ENCODE results near the gene GPC5. TPM values are rescaled to one million over a fixed set of nuclear protein-coding genes. Genes with fewer than 3 reads are reported as not detected.
"Not testable (repeated sequence)": the region's sequence is repeated elsewhere in the genome, so short reads cannot be mapped to it uniquely, and the experiment has no call there.

The GPC5 gene
- 6.3 TPM for total RNA-seq

DNA sequence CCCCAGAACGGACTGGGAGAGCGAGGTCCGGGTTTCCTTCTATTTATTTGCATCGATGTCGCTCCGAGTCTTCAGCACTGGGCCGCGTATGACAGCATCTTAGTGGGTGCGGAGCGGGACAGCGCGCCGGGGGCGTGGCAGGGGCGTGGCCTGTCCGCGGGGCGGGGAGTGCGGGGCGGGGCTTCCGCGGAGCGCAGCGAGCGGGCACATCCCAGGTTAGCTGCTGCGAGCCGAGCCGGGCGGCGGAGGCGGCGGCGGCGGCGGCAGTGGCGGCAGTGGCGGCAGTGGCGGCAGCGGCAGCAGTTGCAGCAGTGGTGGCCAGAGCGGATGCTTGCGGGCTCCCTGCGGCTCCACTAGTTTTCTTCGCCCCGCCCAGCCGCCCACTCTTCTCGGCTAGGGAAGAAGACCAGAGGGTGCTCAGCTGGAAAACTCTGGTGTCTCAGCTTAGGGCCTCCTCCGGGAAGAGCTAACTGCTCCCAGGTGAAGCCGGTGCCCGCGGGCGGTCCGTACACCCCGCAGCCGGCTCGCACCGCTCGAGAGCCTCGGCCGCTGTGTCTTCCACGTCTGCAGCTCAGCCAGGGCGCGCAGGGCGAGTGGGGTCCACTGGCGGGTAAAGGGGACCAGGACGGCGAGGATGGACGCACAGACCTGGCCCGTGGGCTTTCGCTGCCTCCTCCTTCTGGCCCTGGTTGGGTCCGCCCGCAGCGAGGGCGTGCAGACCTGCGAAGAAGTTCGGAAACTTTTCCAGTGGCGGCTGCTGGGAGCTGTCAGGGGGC, at the start of gene GPC5:
GPC5 (plus strand) TSS at position 209 of the 776 bp plus-strand sequence.
- peaks cover 8 to 13% (median 11%) of the 10 kb centered on the region in 3 donors for H3K4me1 ChIP-seq (ENCODE audit: control insufficient read depth in 3 of 3, insufficient read depth in 3 of 3, low read length in 3 of 3)
- H3K9ac ChIP-seq (ENCODE audit: low read depth in 1 of 3, low read length in 3 of 3), result no peak within 1 kb of the TSS
- H3K27me3 ChIP-seq (ENCODE audit: control insufficient read depth in 3 of 3, insufficient read depth in 3 of 3, low read length in 3 of 3), result peaks cover 26 to 39% (median 34%) of the 10 kb centered on the region in 3 donors
- H3K27ac ChIP-seq (ENCODE audit: low read depth, low read length), result no peak within 1 kb of the TSS
- peak within 1 kb of the TSS in 2 of 3 donors; percentile 60 to 66 for H3K4me3 ChIP-seq (ENCODE audit: low read length in 3 of 3)
- H3K36me3 ChIP-seq (ENCODE audit: control insufficient read depth in 3 of 3, insufficient read depth in 3 of 3, low read length in 3 of 3), result no peaks in the 10 kb centered on the region
- H3K9me3 ChIP-seq (ENCODE audit: control insufficient read depth in 3 of 3, low read length in 3 of 3), result no peaks in the 10 kb centered on the region

GRCh38 chr13:91348906-91349435, 49.5 kb upstream of the GPC5 start:
- peak overlapping the region; percentile 14 to 89 (median 35) for H3K9ac ChIP-seq (ENCODE audit: low read depth in 1 of 3, low read length in 3 of 3)
- H3K4me3 ChIP-seq (ENCODE audit: low read length in 3 of 3), result peak overlapping the region; percentile 74 to 83 (median 81)
- H3K36me3 ChIP-seq (ENCODE audit: control insufficient read depth in 3 of 3, insufficient read depth in 3 of 3, low read length in 3 of 3), result peaks cover 0 to 16% (median 5%) of the 10 kb centered on the region in 3 donors
- H3K9me3 ChIP-seq (ENCODE audit: control insufficient read depth in 3 of 3, low read length in 3 of 3), result no peaks in the 10 kb centered on the region
- no peaks in the 10 kb centered on the region for H3K27me3 ChIP-seq (ENCODE audit: control insufficient read depth in 3 of 3, insufficient read depth in 3 of 3, low read length in 3 of 3)
- peaks cover 3 to 16% (median 13%) of the 10 kb centered on the region in 3 donors for H3K4me1 ChIP-seq (ENCODE audit: control insufficient read depth in 3 of 3, insufficient read depth in 3 of 3, low read length in 3 of 3)
- H3K27ac ChIP-seq (ENCODE audit: low read depth, low read length), result no peak overlapping the region

- H3K4me3 ChIP-seq (ENCODE audit: low read length in 3 of 3), result no peak overlapping the region
- peaks cover 0 to 20% (median 5%) of the 10 kb centered on the region in 3 donors for H3K36me3 ChIP-seq (ENCODE audit: control insufficient read depth in 3 of 3, insufficient read depth in 3 of 3, low read length in 3 of 3)
- no peak overlapping the region for H3K9ac ChIP-seq (ENCODE audit: low read depth in 1 of 3, low read length in 3 of 3)
Observed at GRCh38 chr13:91349992-91350911, 48.2 kb upstream of the GPC5 start.

DNA sequence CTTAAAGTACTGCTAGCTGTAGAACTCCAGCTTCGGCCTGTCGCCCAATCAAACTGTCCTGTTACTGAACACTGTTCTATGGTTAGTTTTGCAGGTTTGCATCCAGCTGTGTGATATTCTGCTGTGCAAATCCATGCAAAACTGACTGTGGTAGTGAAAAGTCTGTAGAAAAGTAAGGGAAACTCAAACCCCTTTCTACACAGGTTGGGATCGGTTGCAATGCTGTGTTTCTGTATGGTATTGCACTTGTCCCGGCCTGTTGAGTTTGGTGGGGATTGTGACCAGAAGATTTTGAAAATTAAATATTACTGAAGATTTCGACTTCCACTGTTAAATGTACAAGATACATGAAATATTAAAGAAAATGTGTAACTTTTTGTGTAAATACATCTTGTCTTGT, 47.3 kb upstream of the GPC5 start:
- Histone ChIP-seq H3K9ac (ENCODE audit: low read depth in 1 of 3, low read length in 3 of 3) (no peak overlapping the region), H3K36me3 (ENCODE audit: control insufficient read depth in 3 of 3, insufficient read depth in 3 of 3, low read length in 3 of 3) (peaks cover 0 to 21% (median 9%) of the 10 kb centered on the region in 3 donors), H3K4me1 (ENCODE audit: control insufficient read depth in 3 of 3, insufficient read depth in 3 of 3, low read length in 3 of 3) (peaks cover 3 to 16% (median 13%) of the 10 kb centered on the region in 3 donors), H3K9me3 (ENCODE audit: control insufficient read depth in 3 of 3, low read length in 3 of 3) (no peaks in the 10 kb centered on the region), H3K27ac (ENCODE audit: low read depth, low read length) (no peak overlapping the region), H3K4me3 (ENCODE audit: low read length in 3 of 3) (no peak overlapping the region), H3K27me3 (ENCODE audit: control insufficient read depth in 3 of 3, insufficient read depth in 3 of 3, low read length in 3 of 3) (no peaks in the 10 kb centered on the region)

More at GRCh38 chr13:91349992-91350911, 48.2 kb upstream of the GPC5 start:
- Histone ChIP-seq H3K4me1 (ENCODE audit: control insufficient read depth in 3 of 3, insufficient read depth in 3 of 3, low read length in 3 of 3) (peaks cover 3 to 16% (median 13%) of the 10 kb centered on the region in 3 donors), H3K27me3 (ENCODE audit: control insufficient read depth in 3 of 3, insufficient read depth in 3 of 3, low read length in 3 of 3) (no peaks in the 10 kb centered on the region), H3K27ac (ENCODE audit: low read depth, low read length) (no peak overlapping the region), H3K9me3 (ENCODE audit: control insufficient read depth in 3 of 3, low read length in 3 of 3) (no peaks in the 10 kb centered on the region)

DNA sequence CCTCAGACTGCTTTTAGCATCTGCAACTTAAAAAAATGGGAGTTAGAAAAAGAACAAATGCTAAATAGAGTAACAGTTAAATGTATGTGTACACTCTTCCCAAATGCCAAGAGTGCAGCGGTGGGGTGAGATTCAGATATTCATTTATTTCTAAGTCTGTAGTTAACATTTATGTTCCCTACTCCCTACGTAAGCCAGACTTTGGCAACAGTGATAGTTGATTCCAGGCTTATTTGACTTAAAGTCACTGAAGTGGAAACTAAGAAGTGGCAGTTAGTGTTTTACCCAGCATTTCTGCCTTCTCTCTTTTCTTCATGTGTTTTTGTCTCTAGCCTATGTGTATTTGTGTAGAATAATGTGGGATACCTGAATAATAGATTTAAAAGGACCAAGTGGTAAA, 46.4 kb upstream of the GPC5 start:
- Histone ChIP-seq H3K4me3 (ENCODE audit: low read length in 3 of 3) (no peak overlapping the region), H3K4me1 (ENCODE audit: control insufficient read depth in 3 of 3, insufficient read depth in 3 of 3, low read length in 3 of 3) (peaks cover under 1 to 11% (median 10%) of the 10 kb centered on the region in 3 donors), H3K9me3 (ENCODE audit: control insufficient read depth in 3 of 3, low read length in 3 of 3) (no peaks in the 10 kb centered on the region), H3K36me3 (ENCODE audit: control insufficient read depth in 3 of 3, insufficient read depth in 3 of 3, low read length in 3 of 3) (peaks cover 0 to 24% (median 9%) of the 10 kb centered on the region in 3 donors), H3K27ac (ENCODE audit: low read depth, low read length) (no peak overlapping the region), H3K27me3 (ENCODE audit: control insufficient read depth in 3 of 3, insufficient read depth in 3 of 3, low read length in 3 of 3) (no peaks in the 10 kb centered on the region), H3K9ac (ENCODE audit: low read depth in 1 of 3, low read length in 3 of 3) (no peak overlapping the region)

GRCh38 chr13:91352891-91353290, 45.5 kb upstream of the GPC5 start:
- H3K4me1 ChIP-seq (ENCODE audit: control insufficient read depth in 3 of 3, insufficient read depth in 3 of 3, low read length in 3 of 3); H3K27me3 ChIP-seq (ENCODE audit: control insufficient read depth in 3 of 3, insufficient read depth in 3 of 3, low read length in 3 of 3): not testable (repeated sequence)
- H3K36me3 ChIP-seq (ENCODE audit: control insufficient read depth in 3 of 3, insufficient read depth in 3 of 3, low read length in 3 of 3), result peaks cover 0 to 24% (median 9%) of the 10 kb centered on the region in 3 donors

DNA sequence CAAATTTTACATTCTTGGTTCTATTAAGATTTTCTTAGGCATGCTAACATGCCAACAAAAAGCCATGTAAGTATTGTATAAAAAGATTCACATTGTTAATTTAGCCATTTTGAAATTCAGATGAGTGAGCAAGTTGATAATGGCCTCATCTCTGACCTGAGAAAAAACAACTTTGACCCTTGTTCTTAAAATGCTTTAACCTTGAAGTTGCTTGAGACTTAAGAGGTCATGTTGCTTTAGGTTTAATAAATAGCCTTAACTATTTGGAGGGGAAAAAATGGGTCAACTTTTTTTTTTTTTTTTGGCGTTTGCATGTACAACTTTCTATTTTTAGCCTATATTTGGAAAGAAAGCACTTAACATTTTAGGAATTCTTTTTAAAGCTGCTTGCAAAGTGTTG, 44.9 kb upstream of the GPC5 start:
- Histone ChIP-seq H3K27ac (ENCODE audit: low read depth, low read length) (no peak overlapping the region), H3K9me3 (ENCODE audit: control insufficient read depth in 3 of 3, low read length in 3 of 3) (no peaks in the 10 kb centered on the region), H3K9ac (ENCODE audit: low read depth in 1 of 3, low read length in 3 of 3) (no peak overlapping the region), H3K4me1 (ENCODE audit: control insufficient read depth in 3 of 3, insufficient read depth in 3 of 3, low read length in 3 of 3) (peaks cover 0 to 9% (median 7%) of the 10 kb centered on the region in 3 donors), H3K36me3 (ENCODE audit: control insufficient read depth in 3 of 3, insufficient read depth in 3 of 3, low read length in 3 of 3) (peaks cover 0 to 24% (median 9%) of the 10 kb centered on the region in 3 donors), H3K27me3 (ENCODE audit: control insufficient read depth in 3 of 3, insufficient read depth in 3 of 3, low read length in 3 of 3) (no peaks in the 10 kb centered on the region), H3K4me3 (ENCODE audit: low read length in 3 of 3) (no peak overlapping the region)

More at GRCh38 chr13:91352891-91353290, 45.5 kb upstream of the GPC5 start:
- not testable (repeated sequence) for H3K27ac ChIP-seq (ENCODE audit: low read depth, low read length); H3K9me3 ChIP-seq (ENCODE audit: control insufficient read depth in 3 of 3, low read length in 3 of 3); H3K4me3 ChIP-seq (ENCODE audit: low read length in 3 of 3); H3K9ac ChIP-seq (ENCODE audit: low read depth in 1 of 3, low read length in 3 of 3)

DNA sequence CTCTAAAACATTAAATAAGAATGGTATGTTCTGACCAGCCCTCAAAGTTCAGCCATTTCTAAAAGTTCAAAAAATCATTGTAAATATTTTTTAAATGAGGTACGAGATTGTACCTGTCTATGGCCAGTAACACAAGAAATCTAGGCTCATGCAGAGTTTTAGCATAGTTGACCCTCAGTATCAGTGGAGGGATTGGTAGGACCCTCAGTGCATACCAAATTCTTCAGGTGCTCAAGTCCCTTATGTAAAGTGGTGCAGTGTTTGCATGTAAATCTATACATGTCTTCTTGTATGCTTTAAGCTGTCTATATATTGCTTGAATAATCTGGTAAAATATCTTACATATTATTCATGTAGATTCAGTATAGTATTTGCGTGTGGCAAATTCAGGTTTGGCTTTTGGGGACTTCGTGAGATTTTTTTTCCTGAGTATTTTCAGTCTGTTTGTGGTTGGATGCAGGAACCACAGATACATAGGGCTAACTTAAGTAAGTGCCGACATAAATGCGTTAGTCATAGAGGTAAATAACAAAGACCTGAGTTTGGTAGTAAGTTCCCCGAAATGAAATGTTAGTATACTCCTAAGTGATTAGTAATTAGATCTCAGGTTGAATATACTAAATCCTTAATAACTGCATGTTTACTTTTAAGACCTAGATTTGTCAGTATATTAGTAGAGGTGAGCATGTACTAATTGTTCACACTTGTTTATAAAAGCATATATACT, 43.2 kb upstream of the GPC5 start:
- Histone ChIP-seq H3K4me3 (ENCODE audit: low read length in 3 of 3) (no peak overlapping the region), H3K9me3 (ENCODE audit: control insufficient read depth in 3 of 3, low read length in 3 of 3) (no peaks in the 10 kb centered on the region), H3K27ac (ENCODE audit: low read depth, low read length) (no peak overlapping the region), H3K27me3 (ENCODE audit: control insufficient read depth in 3 of 3, insufficient read depth in 3 of 3, low read length in 3 of 3) (no peaks in the 10 kb centered on the region), H3K36me3 (ENCODE audit: control insufficient read depth in 3 of 3, insufficient read depth in 3 of 3, low read length in 3 of 3) (peaks cover 0 to 24% (median 9%) of the 10 kb centered on the region in 3 donors), H3K9ac (ENCODE audit: low read depth in 1 of 3, low read length in 3 of 3) (no peak overlapping the region), H3K4me1 (ENCODE audit: control insufficient read depth in 3 of 3, insufficient read depth in 3 of 3, low read length in 3 of 3) (peaks cover 0 to 7% (median 0%) of the 10 kb centered on the region in 3 donors)

Measured in skeletal muscle tissue (tissue), 4 donors.